ENCODE results near the gene TRAM2. TPM values are rescaled to one million over a fixed set of nuclear protein-coding genes. Genes with fewer than 3 reads are reported as not detected.

The TRAM2 gene
- total and polyA plus RNA-seq, 2 of the 8 experiments (the other 6 are each of a cell fraction or from before 2014, with no cell fraction given) = 9.0 to 21.4 TPM

DNA sequence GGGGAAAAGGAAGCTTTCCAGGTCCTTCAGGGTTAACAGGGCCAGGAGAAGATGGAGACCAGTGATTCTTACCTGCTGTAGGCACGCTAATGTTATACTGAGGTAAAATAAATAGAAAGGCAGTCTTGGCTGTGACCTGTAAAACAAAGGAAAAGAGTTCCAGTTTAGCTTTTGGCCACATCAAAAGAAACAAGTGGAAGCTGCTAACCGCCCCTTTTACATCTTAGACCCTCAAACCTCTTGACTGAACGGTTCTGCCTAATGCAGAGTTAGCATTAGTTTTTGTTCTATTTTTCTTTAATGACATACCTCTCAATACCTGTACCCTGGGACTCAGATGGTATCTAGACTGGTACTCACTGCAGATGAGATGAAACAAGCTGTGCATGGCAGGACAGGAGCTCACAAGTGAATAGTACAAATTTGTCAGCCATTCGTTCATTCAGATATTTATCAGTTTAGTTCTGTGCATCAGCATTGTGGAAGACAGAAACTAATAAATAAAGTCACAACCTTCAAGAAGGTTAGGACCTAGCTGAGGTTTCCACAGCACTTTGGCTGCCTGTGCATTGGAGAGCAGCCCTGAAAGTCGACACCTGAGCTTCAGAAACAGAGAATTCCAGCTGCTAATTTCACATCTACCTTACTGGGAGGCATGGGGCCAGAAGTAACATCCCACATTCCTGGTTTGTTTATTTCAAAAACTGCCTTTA lies 41.0 kb downstream of the TRAM2 start (continued):
- TF ChIP-seq, protein P1, sequence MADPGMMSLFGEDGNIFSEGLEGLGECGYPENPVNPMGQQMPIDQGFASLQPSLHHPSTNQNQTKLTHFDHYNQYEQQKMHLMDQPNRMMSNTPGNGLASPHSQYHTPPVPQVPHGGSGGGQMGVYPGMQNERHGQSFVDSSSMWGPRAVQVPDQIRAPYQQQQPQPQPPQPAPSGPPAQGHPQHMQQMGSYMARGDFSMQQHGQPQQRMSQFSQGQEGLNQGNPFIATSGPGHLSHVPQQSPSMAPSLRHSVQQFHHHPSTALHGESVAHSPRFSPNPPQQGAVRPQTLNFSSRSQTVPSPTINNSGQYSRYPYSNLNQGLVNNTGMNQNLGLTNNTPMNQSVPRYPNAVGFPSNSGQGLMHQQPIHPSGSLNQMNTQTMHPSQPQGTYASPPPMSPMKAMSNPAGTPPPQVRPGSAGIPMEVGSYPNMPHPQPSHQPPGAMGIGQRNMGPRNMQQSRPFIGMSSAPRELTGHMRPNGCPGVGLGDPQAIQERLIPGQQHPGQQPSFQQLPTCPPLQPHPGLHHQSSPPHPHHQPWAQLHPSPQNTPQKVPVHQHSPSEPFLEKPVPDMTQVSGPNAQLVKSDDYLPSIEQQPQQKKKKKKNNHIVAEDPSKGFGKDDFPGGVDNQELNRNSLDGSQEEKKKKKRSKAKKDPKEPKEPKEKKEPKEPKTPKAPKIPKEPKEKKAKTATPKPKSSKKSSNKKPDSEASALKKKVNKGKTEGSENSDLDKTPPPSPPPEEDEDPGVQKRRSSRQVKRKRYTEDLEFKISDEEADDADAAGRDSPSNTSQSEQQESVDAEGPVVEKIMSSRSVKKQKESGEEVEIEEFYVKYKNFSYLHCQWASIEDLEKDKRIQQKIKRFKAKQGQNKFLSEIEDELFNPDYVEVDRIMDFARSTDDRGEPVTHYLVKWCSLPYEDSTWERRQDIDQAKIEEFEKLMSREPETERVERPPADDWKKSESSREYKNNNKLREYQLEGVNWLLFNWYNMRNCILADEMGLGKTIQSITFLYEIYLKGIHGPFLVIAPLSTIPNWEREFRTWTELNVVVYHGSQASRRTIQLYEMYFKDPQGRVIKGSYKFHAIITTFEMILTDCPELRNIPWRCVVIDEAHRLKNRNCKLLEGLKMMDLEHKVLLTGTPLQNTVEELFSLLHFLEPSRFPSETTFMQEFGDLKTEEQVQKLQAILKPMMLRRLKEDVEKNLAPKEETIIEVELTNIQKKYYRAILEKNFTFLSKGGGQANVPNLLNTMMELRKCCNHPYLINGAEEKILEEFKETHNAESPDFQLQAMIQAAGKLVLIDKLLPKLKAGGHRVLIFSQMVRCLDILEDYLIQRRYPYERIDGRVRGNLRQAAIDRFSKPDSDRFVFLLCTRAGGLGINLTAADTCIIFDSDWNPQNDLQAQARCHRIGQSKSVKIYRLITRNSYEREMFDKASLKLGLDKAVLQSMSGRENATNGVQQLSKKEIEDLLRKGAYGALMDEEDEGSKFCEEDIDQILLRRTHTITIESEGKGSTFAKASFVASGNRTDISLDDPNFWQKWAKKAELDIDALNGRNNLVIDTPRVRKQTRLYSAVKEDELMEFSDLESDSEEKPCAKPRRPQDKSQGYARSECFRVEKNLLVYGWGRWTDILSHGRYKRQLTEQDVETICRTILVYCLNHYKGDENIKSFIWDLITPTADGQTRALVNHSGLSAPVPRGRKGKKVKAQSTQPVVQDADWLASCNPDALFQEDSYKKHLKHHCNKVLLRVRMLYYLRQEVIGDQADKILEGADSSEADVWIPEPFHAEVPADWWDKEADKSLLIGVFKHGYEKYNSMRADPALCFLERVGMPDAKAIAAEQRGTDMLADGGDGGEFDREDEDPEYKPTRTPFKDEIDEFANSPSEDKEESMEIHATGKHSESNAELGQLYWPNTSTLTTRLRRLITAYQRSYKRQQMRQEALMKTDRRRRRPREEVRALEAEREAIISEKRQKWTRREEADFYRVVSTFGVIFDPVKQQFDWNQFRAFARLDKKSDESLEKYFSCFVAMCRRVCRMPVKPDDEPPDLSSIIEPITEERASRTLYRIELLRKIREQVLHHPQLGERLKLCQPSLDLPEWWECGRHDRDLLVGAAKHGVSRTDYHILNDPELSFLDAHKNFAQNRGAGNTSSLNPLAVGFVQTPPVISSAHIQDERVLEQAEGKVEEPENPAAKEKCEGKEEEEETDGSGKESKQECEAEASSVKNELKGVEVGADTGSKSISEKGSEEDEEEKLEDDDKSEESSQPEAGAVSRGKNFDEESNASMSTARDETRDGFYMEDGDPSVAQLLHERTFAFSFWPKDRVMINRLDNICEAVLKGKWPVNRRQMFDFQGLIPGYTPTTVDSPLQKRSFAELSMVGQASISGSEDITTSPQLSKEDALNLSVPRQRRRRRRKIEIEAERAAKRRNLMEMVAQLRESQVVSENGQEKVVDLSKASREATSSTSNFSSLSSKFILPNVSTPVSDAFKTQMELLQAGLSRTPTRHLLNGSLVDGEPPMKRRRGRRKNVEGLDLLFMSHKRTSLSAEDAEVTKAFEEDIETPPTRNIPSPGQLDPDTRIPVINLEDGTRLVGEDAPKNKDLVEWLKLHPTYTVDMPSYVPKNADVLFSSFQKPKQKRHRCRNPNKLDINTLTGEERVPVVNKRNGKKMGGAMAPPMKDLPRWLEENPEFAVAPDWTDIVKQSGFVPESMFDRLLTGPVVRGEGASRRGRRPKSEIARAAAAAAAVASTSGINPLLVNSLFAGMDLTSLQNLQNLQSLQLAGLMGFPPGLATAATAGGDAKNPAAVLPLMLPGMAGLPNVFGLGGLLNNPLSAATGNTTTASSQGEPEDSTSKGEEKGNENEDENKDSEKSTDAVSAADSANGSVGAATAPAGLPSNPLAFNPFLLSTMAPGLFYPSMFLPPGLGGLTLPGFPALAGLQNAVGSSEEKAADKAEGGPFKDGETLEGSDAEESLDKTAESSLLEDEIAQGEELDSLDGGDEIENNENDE (IDR thresholded peaks at IDR 0.05; ENCODE audit: insufficient replicate concordance, low read length) = no peak
- TF ChIP-seq TEAD4 (IDR thresholded peaks at IDR 0.05; ENCODE audit: low read depth, low read length) (0 out of 2 replicates have a peak, but pooled peaks have one; percentile 18), SAP30 (IDR thresholded peaks at IDR 0.05; ENCODE audit: insufficient read depth, insufficient replicate concordance, low read length) (no peak)
